ENCODE results near the gene CARD18. TPM values are rescaled to one million over a fixed set of nuclear protein-coding genes. Genes with fewer than 3 reads are reported as not detected.

The CARD18 gene
- total RNA-seq, 1 donor: not detected

GRCh38 chr11:105181100-105181499 is 41.5 kb upstream of the CARD18 start:
- DNase-seq (ENCODE audit: insufficient read length, low spot score, missing footprints): peak; percentile 14
- H3K4me3 ChIP-seq (ENCODE audit: insufficient read depth, low read length): no peak overlapping the region
- no peak for TF ChIP-seq CTCF (IDR thresholded peaks at IDR 0.05; ENCODE audit: extremely low read depth, low read depth, low read length)

GRCh38 chr11:105179542-105180278 is 40.1 kb upstream of the CARD18 start:
- no peak for DNase-seq (ENCODE audit: insufficient read length, low spot score, missing footprints)
- Histone ChIP-seq H2AFZ (ENCODE audit: low read length) (no peak overlapping the region), H3K9me3 (ENCODE audit: low read depth, low read length) (no peaks in the 10 kb centered on the region), H3K4me2 (ENCODE audit: insufficient read depth, low read length) (no peak overlapping the region), H3K4me3 (ENCODE audit: insufficient read depth, low read length) (no peak overlapping the region), H3K27me3 (ENCODE audit: insufficient read depth, low read length) (no peaks in the 10 kb centered on the region), H3K27ac (ENCODE audit: low read depth, low read length) (no peak overlapping the region), H4K20me1 (ENCODE audit: insufficient read depth, low read length) (no peaks in the 10 kb centered on the region), H3K36me3 (ENCODE audit: insufficient read depth, low read length) (no peaks in the 10 kb centered on the region), H3K4me1 (ENCODE audit: insufficient read depth, low read length) (peaks cover 4% of the 10 kb centered on the region), H3K79me2 (ENCODE audit: insufficient read depth, low read length) (no peaks in the 10 kb centered on the region)
- TF ChIP-seq CTCF (IDR thresholded peaks at IDR 0.05; ENCODE audit: extremely low read depth, low read depth, low read length): no peak

More at GRCh38 chr11:105181100-105181499, 41.5 kb upstream of the CARD18 start:
- Histone ChIP-seq H2AFZ (ENCODE audit: low read length) (no peak overlapping the region), H3K36me3 (ENCODE audit: insufficient read depth, low read length) (no peaks in the 10 kb centered on the region), H3K4me2 (ENCODE audit: insufficient read depth, low read length) (no peak overlapping the region), H3K9me3 (ENCODE audit: low read depth, low read length) (no peaks in the 10 kb centered on the region), H3K4me1 (ENCODE audit: insufficient read depth, low read length) (peaks cover 4% of the 10 kb centered on the region), H4K20me1 (ENCODE audit: insufficient read depth, low read length) (no peaks in the 10 kb centered on the region), H3K79me2 (ENCODE audit: insufficient read depth, low read length) (no peaks in the 10 kb centered on the region), H3K27ac (ENCODE audit: low read depth, low read length) (no peak overlapping the region), H3K27me3 (ENCODE audit: insufficient read depth, low read length) (no peaks in the 10 kb centered on the region)

GRCh38 chr11:105177658-105178057 is 38.1 kb upstream of the CARD18 start:
- Histone ChIP-seq H3K27ac (ENCODE audit: low read depth, low read length) (peak overlapping the region; percentile 13), H3K36me3 (ENCODE audit: insufficient read depth, low read length) (no peaks in the 10 kb centered on the region), H3K79me2 (ENCODE audit: insufficient read depth, low read length) (no peaks in the 10 kb centered on the region), H3K27me3 (ENCODE audit: insufficient read depth, low read length) (no peaks in the 10 kb centered on the region), H2AFZ (ENCODE audit: low read length) (peak overlapping the region; percentile 47), H3K4me1 (ENCODE audit: insufficient read depth, low read length) (peaks cover 4% of the 10 kb centered on the region), H3K4me2 (ENCODE audit: insufficient read depth, low read length) (no peak overlapping the region), H3K9me3 (ENCODE audit: low read depth, low read length) (no peaks in the 10 kb centered on the region), H4K20me1 (ENCODE audit: insufficient read depth, low read length) (no peaks in the 10 kb centered on the region), H3K4me3 (ENCODE audit: insufficient read depth, low read length) (no peak overlapping the region)
- TF ChIP-seq CTCF (IDR thresholded peaks at IDR 0.05; ENCODE audit: extremely low read depth, low read depth, low read length): no peak
- peak; percentile 58 for DNase-seq (ENCODE audit: insufficient read length, low spot score, missing footprints)

- no peaks in the 10 kb centered on the region for H4K20me1 ChIP-seq (ENCODE audit: insufficient read depth, low read length)
- no peak overlapping the region for H2AFZ ChIP-seq (ENCODE audit: low read length)
- no peak overlapping the region for H3K4me3 ChIP-seq (ENCODE audit: insufficient read depth, low read length)
- no peaks in the 10 kb centered on the region for H3K79me2 ChIP-seq (ENCODE audit: insufficient read depth, low read length)
- TF ChIP-seq CTCF (IDR thresholded peaks at IDR 0.05; ENCODE audit: extremely low read depth, low read depth, low read length): no peak
- no peak overlapping the region for H3K27ac ChIP-seq (ENCODE audit: low read depth, low read length)
- no peaks in the 10 kb centered on the region for H3K27me3 ChIP-seq (ENCODE audit: insufficient read depth, low read length)
- no peak overlapping the region for H3K4me2 ChIP-seq (ENCODE audit: insufficient read depth, low read length)
- no peaks in the 10 kb centered on the region for H3K36me3 ChIP-seq (ENCODE audit: insufficient read depth, low read length)
- H3K4me1 ChIP-seq (ENCODE audit: insufficient read depth, low read length): no peaks in the 10 kb centered on the region
- H3K9me3 ChIP-seq (ENCODE audit: low read depth, low read length): peaks cover 2% of the 10 kb centered on the region
- DNase-seq (ENCODE audit: insufficient read length, low spot score, missing footprints): no peak
Measured at GRCh38 chr11:105168457-105168856, 28.9 kb upstream of the CARD18 start.

All from osteoblast (primary cell).